Measurements from ENCODE around the gene KLF7.

Gene KLF7

GRCh38 chr2:207072571-207072970 is 93.2 kb downstream of the KLF7 start:
- DNase-seq (ENCODE audit: low read depth) = no peak
- H3K4me3 ChIP-seq (ENCODE audit: control insufficient read depth, low read depth, low read length) = no peak overlapping the region
- no peak for TF ChIP-seq CTCF (IDR thresholded peaks at IDR 0.05; ENCODE audit: control insufficient read depth, insufficient read depth, low read depth, low read length, missing control alignments)

- no peak for TF ChIP-seq CTCF (IDR thresholded peaks at IDR 0.05; ENCODE audit: control insufficient read depth, insufficient read depth, low read depth, low read length, missing control alignments)
- H3K4me3 ChIP-seq (ENCODE audit: control insufficient read depth, low read depth, low read length) = no peak overlapping the region
- DNase-seq (ENCODE audit: low read depth) = no peak
Measured at GRCh38 chr2:207071820-207072219, 93.9 kb downstream of the KLF7 start.

GRCh38 chr2:207067473-207067872 is 98.3 kb downstream of the KLF7 start:
- DNase-seq (ENCODE audit: low read depth) = no peak
- H3K4me3 ChIP-seq (ENCODE audit: control insufficient read depth, low read depth, low read length) = no peak overlapping the region
- TF ChIP-seq CTCF (IDR thresholded peaks at IDR 0.05; ENCODE audit: control insufficient read depth, insufficient read depth, low read depth, low read length, missing control alignments) = no peak

GRCh38 chr2:207066791-207067460 is 98.8 kb downstream of the KLF7 start:
- TF ChIP-seq CTCF (IDR thresholded peaks at IDR 0.05; ENCODE audit: control insufficient read depth, insufficient read depth, low read depth, low read length, missing control alignments) = no peak
- DNase-seq (ENCODE audit: low read depth) = no peak
- no peak overlapping the region for H3K4me3 ChIP-seq (ENCODE audit: control insufficient read depth, low read depth, low read length)

- no peak for TF ChIP-seq CTCF (IDR thresholded peaks at IDR 0.05; ENCODE audit: control insufficient read depth, insufficient read depth, low read depth, low read length, missing control alignments)
- no peak overlapping the region for H3K4me3 ChIP-seq (ENCODE audit: control insufficient read depth, low read depth, low read length)
- no peak for DNase-seq (ENCODE audit: low read depth)
Measured at GRCh38 chr2:207066166-207066565, 99.6 kb downstream of the KLF7 start.

- DNase-seq (ENCODE audit: low read depth) = no peak
- TF ChIP-seq CTCF (IDR thresholded peaks at IDR 0.05; ENCODE audit: control insufficient read depth, insufficient read depth, low read depth, low read length, missing control alignments) = no peak
- H3K4me3 ChIP-seq (ENCODE audit: control insufficient read depth, low read depth, low read length) = no peak overlapping the region
Measured at GRCh38 chr2:207064128-207064690, 101.5 kb downstream of the KLF7 start.
